ENCODE results near the gene APP.

GRCh38 chr21:26116456-26117011 lies 54.0 kb downstream of the APP start:
- TF ChIP-seq ZFP37 (tag by site-specific recombination; IDR thresholded peaks at IDR 0.05) (no peak), MYNN (tag by site-specific recombination; IDR thresholded peaks at IDR 0.05; ENCODE audit: borderline replicate concordance) (no peak), CTCF (tag by site-specific recombination; IDR thresholded peaks at IDR 0.05) (no peak), MEIS1 (CRISPR knock-in tag; IDR thresholded peaks at IDR 0.05; ENCODE audit: borderline replicate concordance) (no peak), ZNF274 (IDR thresholded peaks at IDR 0.05; ENCODE audit: low read length) (no peak), ZNF274 (tag by site-specific recombination; IDR thresholded peaks at IDR 0.05; ENCODE audit: borderline replicate concordance) (no peak), ZNF416 (tag by site-specific recombination; IDR thresholded peaks at IDR 0.05) (no peak), ZNF558 (tag by site-specific recombination; IDR thresholded peaks at IDR 0.05) (no peak), ZNF398 (tag by site-specific recombination; IDR thresholded peaks at IDR 0.05) (no peak), ZNF488 (tag by site-specific recombination; IDR thresholded peaks at IDR 0.05) (no peak), ZNF112 (tag by site-specific recombination; IDR thresholded peaks at IDR 0.05) (no peak), ZNF530 (tag by site-specific recombination; IDR thresholded peaks at IDR 0.05; ENCODE audit: low read depth) (no peak), ZBTB26 (tag by site-specific recombination; optimal IDR thresholded peaks at IDR 0.05) (no peak), ZNF610 (tag by site-specific recombination; IDR thresholded peaks at IDR 0.05; ENCODE audit: borderline replicate concordance) (no peak), ZNF24 (tag by site-specific recombination; IDR thresholded peaks at IDR 0.05) (no peak)

Measured in HEK293 (cell line).